Immature natural killer cell (primary cell): ENCODE measurements around the gene ARID5B. TPM values are rescaled to one million over a fixed set of nuclear protein-coding genes. Genes with fewer than 3 reads are reported as not detected.

Source experiments
- DNase-seq, 3 donors: peaks; one replicate each; pipeline ENCODE4 v3.0.0; 2022; ENCODE audit warnings: mixed read lengths in 1 of 3
- H3K27ac Mint-ChIP-seq, 6 donors: one replicate each; pipeline ENCODE4 v1.8.0; 2020; ENCODE audit warnings: mixed read lengths in 6 of 6, mild to moderate bottlenecking in 5 of 6, inconsistent platforms in 4 of 6, moderate library complexity in 3 of 6
- H3K27me3 Mint-ChIP-seq, 3 donors: one replicate each; pipeline ENCODE4 v1.8.0; 2020 to 2021; ENCODE audit warnings: low read depth in 3 of 3, mild to moderate bottlenecking in 3 of 3, mixed read lengths in 3 of 3, moderate library complexity in 3 of 3, inconsistent platforms in 1 of 3
- H3K36me3 Mint-ChIP-seq, 3 donors: one replicate each; pipeline ENCODE4 v1.8.0; 2020; ENCODE audit warnings: mixed read lengths in 3 of 3, inconsistent platforms in 2 of 3, mild to moderate bottlenecking in 2 of 3
- H3K4me1 Mint-ChIP-seq, 2 donors: one replicate each; pipeline ENCODE4 v1.8.0; 2020; ENCODE audit warnings: inconsistent platforms in 2 of 2, mild to moderate bottlenecking in 2 of 2, mixed read lengths in 2 of 2, moderate library complexity in 1 of 2
- H3K4me3 Mint-ChIP-seq, 5 donors: one replicate each; pipeline ENCODE4 v1.8.0; 2020; ENCODE audit warnings: mild to moderate bottlenecking in 5 of 5, mixed read lengths in 5 of 5, inconsistent platforms in 3 of 5, moderate library complexity in 3 of 5
- H3K9me3 Mint-ChIP-seq, 6 donors: one replicate each; pipeline ENCODE4 v1.8.0; 2020; ENCODE audit warnings: mild to moderate bottlenecking in 6 of 6, mixed read lengths in 6 of 6, inconsistent platforms in 4 of 6, moderate library complexity in 3 of 6
- polyA plus RNA-seq, 3 donors: library from polyadenylated mRNA; unstranded; fragments of 300-500 nt; fragmentation: Illumina TruSeq; gene quantifications; one replicate each; pipeline ENCODE4 v1.2.3, GENCODE V29; 2021

The ARID5B gene
- polyA plus RNA-seq, 3 donors from 2014 or later: 12.2 to 35.3 (median 22.1) TPM

DNA sequence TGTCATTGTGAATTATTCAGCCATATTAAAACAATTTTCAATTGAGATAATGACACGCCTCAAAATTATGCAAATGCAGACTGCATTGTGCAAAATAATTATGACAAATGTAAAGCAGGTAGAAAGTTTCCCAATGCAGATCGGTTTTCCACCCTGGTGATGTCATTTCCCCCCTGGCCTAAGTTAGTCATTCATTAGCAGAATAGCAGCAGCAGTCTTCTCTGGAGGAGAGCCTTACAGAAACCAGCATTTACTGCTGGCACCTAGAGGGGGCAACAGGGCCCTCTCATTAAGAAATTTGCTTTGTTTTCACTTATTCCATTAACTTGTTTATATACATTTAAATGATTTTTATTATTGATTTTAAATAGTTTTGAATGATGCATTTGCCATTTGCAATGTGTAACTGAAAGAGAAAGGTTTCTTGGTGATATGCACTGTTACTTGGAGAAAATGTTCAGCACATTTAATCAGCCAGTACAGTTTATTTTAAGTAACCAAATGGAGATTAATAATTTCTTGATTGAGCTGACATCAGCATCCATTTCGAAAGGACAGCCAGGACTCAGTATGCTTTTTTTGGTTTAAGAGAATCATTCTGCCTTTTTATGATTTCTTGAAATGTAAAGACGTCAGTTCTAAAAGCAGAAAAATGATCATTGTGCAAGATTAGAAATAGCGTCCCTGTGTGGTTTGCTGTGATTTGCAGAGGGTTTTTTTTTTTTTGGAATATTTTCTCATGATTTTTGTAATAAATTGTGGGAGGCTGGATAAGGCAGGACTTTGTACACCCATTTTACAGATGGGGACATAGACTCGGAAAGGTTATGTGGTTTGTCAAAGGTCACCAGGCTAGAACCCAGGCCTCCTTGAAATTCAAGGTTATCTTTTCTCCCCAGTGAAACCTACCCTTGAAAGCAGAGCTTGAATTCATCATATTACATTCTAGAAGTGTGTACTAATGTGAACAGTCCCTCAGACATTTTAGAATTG is 3.5 kb downstream of the ARID5B start:
- no peak for DNase-seq
- Mint-ChIP-seq H3K4me1 (peaks cover 31 to 57% of the 10 kb centered on the region in 2 donors), H3K36me3 (peaks cover 0 to 8% (median 4%) of the 10 kb centered on the region in 3 donors), H3K27ac (peak overlapping the region; percentile 11 to 97 (median 86)), H3K4me3 (peak overlapping the region; percentile 88 to 95 (median 91)), H3K27me3 (peaks cover 8 to 18% (median 15%) of the 10 kb centered on the region in 3 donors), H3K9me3 (no peaks in the 10 kb centered on the region)

DNA sequence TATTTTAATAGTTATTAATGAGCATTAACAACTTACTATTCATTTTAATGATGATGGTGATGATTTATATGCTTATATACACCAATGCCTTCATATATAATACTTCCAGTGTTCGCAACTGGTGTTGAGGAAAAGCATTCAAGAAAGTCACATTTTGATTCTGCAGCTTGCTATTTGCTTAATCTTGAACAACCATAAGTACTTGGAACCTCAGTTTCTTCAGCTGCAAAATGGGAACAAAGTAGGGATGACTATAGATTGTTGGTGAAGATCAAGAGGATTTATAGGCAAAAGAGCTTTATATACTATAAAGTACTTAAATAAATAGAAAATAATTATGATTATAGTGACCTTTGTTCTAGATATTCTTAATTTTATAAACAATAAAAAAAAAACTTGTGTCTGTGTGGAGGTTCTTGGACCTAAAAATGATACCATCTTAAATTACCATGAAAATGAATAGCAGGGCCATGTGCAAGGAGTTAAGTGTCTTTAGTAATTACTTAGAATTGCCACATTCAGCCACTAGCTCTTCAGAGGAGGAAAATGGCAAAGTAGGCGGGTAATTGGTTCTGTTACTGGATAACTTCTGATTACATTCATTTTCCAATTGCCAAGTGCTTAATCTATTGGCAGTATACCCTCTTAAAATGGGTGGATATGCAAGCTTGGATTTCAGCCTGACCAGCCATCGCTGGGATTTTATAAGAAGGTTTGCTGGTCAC is 4.5 kb downstream of the ARID5B start:
- H3K27ac Mint-ChIP-seq: peak overlapping the region in 1 of 6 donors; percentile 44
- H3K4me1 Mint-ChIP-seq: peaks cover 34 to 59% of the 10 kb centered on the region in 2 donors
- DNase-seq: no peak
- H3K36me3 Mint-ChIP-seq: peaks cover 0 to 12% (median 9%) of the 10 kb centered on the region in 3 donors
- H3K4me3 Mint-ChIP-seq: no peak overlapping the region
- H3K9me3 Mint-ChIP-seq: no peaks in the 10 kb centered on the region
- H3K27me3 Mint-ChIP-seq: peaks cover 7 to 16% (median 14%) of the 10 kb centered on the region in 3 donors

DNA sequence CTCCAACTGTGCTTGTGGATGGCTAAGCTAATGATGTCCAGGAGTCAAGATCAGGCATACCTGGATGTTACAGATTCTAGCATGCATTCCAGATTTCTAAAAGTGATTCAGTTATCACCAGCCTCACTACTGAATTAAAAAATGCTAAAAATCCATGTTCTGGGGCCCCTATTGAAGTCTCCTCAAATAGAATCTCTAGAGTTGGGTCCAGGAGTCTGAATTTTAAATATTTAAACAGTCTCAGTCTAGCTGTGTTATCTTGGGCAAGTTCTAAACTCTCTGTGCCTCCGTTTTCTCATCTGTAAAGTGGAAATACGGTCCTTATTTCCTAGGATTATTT is 5.0 kb downstream of the ARID5B start:
- no peak overlapping the region for H3K27ac Mint-ChIP-seq
- peaks cover 3 to 12% (median 11%) of the 10 kb centered on the region in 3 donors for H3K27me3 Mint-ChIP-seq
- peaks cover 36 to 64% of the 10 kb centered on the region in 2 donors for H3K4me1 Mint-ChIP-seq
- no peak overlapping the region for H3K4me3 Mint-ChIP-seq
- H3K36me3 Mint-ChIP-seq: peaks cover 0 to 13% (median 9%) of the 10 kb centered on the region in 3 donors
- no peak for DNase-seq
- no peaks in the 10 kb centered on the region for H3K9me3 Mint-ChIP-seq

- peak overlapping the region in 1 of 6 donors; percentile 59 for H3K27ac Mint-ChIP-seq
- peaks cover 3 to 10% (median 9%) of the 10 kb centered on the region in 3 donors for H3K27me3 Mint-ChIP-seq
- H3K4me1 Mint-ChIP-seq: peaks cover 39 to 69% of the 10 kb centered on the region in 2 donors
- H3K4me3 Mint-ChIP-seq: no peak overlapping the region
- peaks cover 0 to 13% (median 9%) of the 10 kb centered on the region in 3 donors for H3K36me3 Mint-ChIP-seq
- no peak for DNase-seq
- H3K9me3 Mint-ChIP-seq: no peaks in the 10 kb centered on the region
Measured at GRCh38 chr10:61907011-61907410, 5.5 kb downstream of the ARID5B start.

- H3K27ac Mint-ChIP-seq: no peak overlapping the region
- H3K4me3 Mint-ChIP-seq: no peak overlapping the region
- peaks cover 41 to 75% of the 10 kb centered on the region in 2 donors for H3K4me1 Mint-ChIP-seq
- H3K27me3 Mint-ChIP-seq: peaks cover 2 to 7% (median 5%) of the 10 kb centered on the region in 3 donors
- DNase-seq: no peak
- no peaks in the 10 kb centered on the region for H3K9me3 Mint-ChIP-seq
- peaks cover 0 to 13% (median 9%) of the 10 kb centered on the region in 3 donors for H3K36me3 Mint-ChIP-seq
Measured at GRCh38 chr10:61907587-61907986, 6.1 kb downstream of the ARID5B start.

- H3K9me3 Mint-ChIP-seq: no peaks in the 10 kb centered on the region
- H3K36me3 Mint-ChIP-seq: peaks cover 12 to 33% (median 15%) of the 10 kb centered on the region in 3 donors
- H3K4me1 Mint-ChIP-seq: peaks cover 29 to 72% of the 10 kb centered on the region in 2 donors
- no peak overlapping the region for H3K27ac Mint-ChIP-seq
- H3K4me3 Mint-ChIP-seq: no peak overlapping the region
- H3K27me3 Mint-ChIP-seq: no peaks in the 10 kb centered on the region
- DNase-seq: no peak
Measured at GRCh38 chr10:61910226-61910805, 8.8 kb downstream of the ARID5B start.

- Mint-ChIP-seq H3K4me1 (peaks cover 29 to 72% of the 10 kb centered on the region in 2 donors), H3K36me3 (peaks cover 14 to 34% (median 15%) of the 10 kb centered on the region in 3 donors), H3K9me3 (no peaks in the 10 kb centered on the region), H3K27me3 (no peaks in the 10 kb centered on the region), H3K4me3 (no peak overlapping the region), H3K27ac (peak overlapping the region in 3 of 6 donors; percentile 3 to 44 (median 25))
- no peak for DNase-seq
Measured at GRCh38 chr10:61910894-61911293, 9.4 kb downstream of the ARID5B start.

DNA sequence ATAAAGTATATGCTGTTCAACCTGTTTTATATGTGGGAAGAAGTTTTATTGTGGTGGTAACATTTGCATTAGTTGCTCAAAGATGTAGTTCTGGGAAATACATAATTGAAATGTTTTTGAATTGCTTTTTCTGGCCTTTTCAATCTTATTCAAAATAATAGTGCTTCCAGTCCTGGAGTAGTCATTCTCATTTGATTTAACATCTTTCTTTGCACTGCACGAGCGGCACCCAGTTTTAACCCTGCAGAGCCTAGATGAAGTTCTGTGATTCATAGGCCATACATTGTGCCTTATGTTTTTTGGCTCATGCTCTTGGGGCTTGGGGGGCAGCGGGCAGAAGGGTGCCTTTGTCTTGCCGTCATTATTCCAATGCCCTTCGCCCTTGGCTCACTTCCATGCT is 9.9 kb downstream of the ARID5B start:
- Mint-ChIP-seq H3K27ac (peak overlapping the region in 1 of 6 donors; percentile 14), H3K4me1 (peaks cover 29 to 70% of the 10 kb centered on the region in 2 donors), H3K9me3 (no peaks in the 10 kb centered on the region), H3K4me3 (no peak overlapping the region), H3K36me3 (peaks cover 15 to 34% (median 15%) of the 10 kb centered on the region in 3 donors), H3K27me3 (no peaks in the 10 kb centered on the region)
- DNase-seq: no peak

- H3K9me3 Mint-ChIP-seq: peaks cover 0 to 5% (median under 1%) of the 10 kb centered on the region in 6 donors
- no peaks in the 10 kb centered on the region for H3K27me3 Mint-ChIP-seq
- H3K4me3 Mint-ChIP-seq: no peak overlapping the region
- no peak overlapping the region for H3K27ac Mint-ChIP-seq
- no peak for DNase-seq
- peaks cover 31 to 71% of the 10 kb centered on the region in 2 donors for H3K4me1 Mint-ChIP-seq
- peaks cover 23 to 42% (median 25%) of the 10 kb centered on the region in 3 donors for H3K36me3 Mint-ChIP-seq
Measured at GRCh38 chr10:61912981-61913380, 11.5 kb downstream of the ARID5B start.

DNA sequence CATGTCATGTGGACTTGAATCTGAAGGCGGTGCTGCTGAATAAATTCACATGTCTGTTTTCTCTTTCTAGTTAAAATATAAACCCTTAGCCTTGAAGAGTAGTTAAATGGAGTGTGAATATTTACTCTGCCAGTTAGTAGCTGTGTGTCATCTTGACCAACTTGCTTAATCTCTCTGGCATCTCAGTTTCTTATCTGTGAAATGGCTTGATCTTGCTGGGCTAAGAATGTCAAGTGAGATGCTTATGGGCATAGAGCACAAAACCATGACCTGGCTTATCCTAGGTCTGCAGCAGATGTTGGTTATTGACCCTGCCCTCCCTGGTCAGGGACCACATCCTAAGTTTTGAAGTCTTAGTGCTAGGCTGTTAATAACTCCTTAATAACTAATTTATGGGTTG is 16.6 kb downstream of the ARID5B start:
- H3K27me3 Mint-ChIP-seq: peaks cover 0 to 3% (median 0%) of the 10 kb centered on the region in 3 donors
- no peak overlapping the region for H3K4me3 Mint-ChIP-seq
- H3K27ac Mint-ChIP-seq: peak overlapping the region in 1 of 6 donors; percentile 10
- peaks cover 0 to 5% (median under 1%) of the 10 kb centered on the region in 6 donors for H3K9me3 Mint-ChIP-seq
- peaks cover 31 to 68% of the 10 kb centered on the region in 2 donors for H3K4me1 Mint-ChIP-seq
- DNase-seq: no peak
- H3K36me3 Mint-ChIP-seq: peaks cover 28 to 45% (median 34%) of the 10 kb centered on the region in 3 donors

- no peak for DNase-seq
- peaks cover 38 to 75% of the 10 kb centered on the region in 2 donors for H3K4me1 Mint-ChIP-seq
- H3K27me3 Mint-ChIP-seq: peaks cover 0 to 4% (median 0%) of the 10 kb centered on the region in 3 donors
- H3K4me3 Mint-ChIP-seq: no peak overlapping the region
- H3K36me3 Mint-ChIP-seq: peaks cover 27 to 38% (median 34%) of the 10 kb centered on the region in 3 donors
- H3K27ac Mint-ChIP-seq: peak overlapping the region in 1 of 6 donors; percentile 37
- H3K9me3 Mint-ChIP-seq: peaks cover 0 to 5% (median under 1%) of the 10 kb centered on the region in 6 donors
Measured at GRCh38 chr10:61918989-61919388, 17.5 kb downstream of the ARID5B start.

GRCh38 chr10:61919646-61920215 is 18.2 kb downstream of the ARID5B start:
- peaks cover 0 to 4% (median 0%) of the 10 kb centered on the region in 3 donors for H3K27me3 Mint-ChIP-seq
- peaks cover 0 to 5% (median under 1%) of the 10 kb centered on the region in 6 donors for H3K9me3 Mint-ChIP-seq
- no peak for DNase-seq
- H3K4me3 Mint-ChIP-seq: no peak overlapping the region
- H3K27ac Mint-ChIP-seq: peak overlapping the region in 1 of 6 donors; percentile 73
- H3K4me1 Mint-ChIP-seq: peaks cover 42 to 76% of the 10 kb centered on the region in 2 donors
- peaks cover 28 to 33% (median 28%) of the 10 kb centered on the region in 3 donors for H3K36me3 Mint-ChIP-seq

GRCh38 chr10:61921143-61921542 is 19.6 kb downstream of the ARID5B start:
- peaks cover 28 to 37% (median 35%) of the 10 kb centered on the region in 3 donors for H3K36me3 Mint-ChIP-seq
- H3K4me3 Mint-ChIP-seq: no peak overlapping the region
- H3K27me3 Mint-ChIP-seq: peaks cover 0 to 4% (median 0%) of the 10 kb centered on the region in 3 donors
- peaks cover 41 to 75% of the 10 kb centered on the region in 2 donors for H3K4me1 Mint-ChIP-seq
- no peak overlapping the region for H3K27ac Mint-ChIP-seq
- no peak for DNase-seq
- peaks cover 0 to 5% (median under 1%) of the 10 kb centered on the region in 6 donors for H3K9me3 Mint-ChIP-seq
